ENCODE measurements around the gene WASF3.
A peak's percentile ranks its signal among the peaks of the same experiment; 100 is the strongest.

Gene WASF3

DNA sequence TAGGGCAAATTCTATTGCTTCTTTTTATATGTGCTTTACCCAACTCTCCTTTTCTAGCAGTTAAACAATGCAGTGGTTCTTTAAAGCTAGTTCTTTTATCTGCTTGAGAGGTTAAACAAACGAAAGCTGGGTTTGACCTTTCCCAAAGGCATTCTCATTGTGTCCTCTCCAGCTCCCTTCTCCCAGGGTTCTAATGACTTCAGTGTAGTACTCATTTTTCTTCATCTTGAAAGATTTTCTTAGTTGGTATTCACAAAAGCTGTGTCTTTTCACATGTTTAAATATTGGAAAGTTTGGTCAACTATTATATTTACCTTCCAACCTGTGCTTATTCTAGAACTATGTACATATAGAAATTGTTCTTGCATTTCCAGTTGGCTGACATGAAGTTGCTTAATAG lies 1.5 kb downstream of the WASF3 start:
- Mint-ChIP-seq H3K4me3 (peak overlapping the region; percentile 56), H3K27ac (no peak overlapping the region), H3K27me3 (peaks cover 47% of the 10 kb centered on the region), H3K9me3 (no peaks in the 10 kb centered on the region), H3K36me3 (no peaks in the 10 kb centered on the region), H3K4me1 (peaks cover 7% of the 10 kb centered on the region)
- CTCF ChIA-PET: interaction anchor here (0.6 kb wide), 1 partner anchor 1080 kb away, joined by 3 read pairs; no protein-coding TSS in a partner anchor
- no peak for DNase-seq

DNA sequence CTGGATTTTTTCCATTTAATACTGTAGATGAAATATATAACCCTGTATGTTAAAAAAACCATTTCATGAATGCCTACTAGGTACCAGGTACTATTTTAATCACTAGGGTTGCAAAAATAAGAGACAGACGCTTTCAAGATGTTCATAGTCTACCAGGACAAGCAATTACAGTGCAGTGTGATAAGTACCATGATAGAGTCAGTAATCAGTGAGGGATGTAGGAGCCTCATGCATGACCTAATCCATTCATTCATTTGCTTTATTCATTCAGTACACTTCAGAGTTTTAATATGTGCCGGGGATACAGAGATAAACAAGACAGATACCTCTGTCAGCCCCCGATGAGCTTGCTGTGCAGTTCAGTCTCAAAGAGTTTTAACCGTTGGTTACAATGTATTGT lies 3.0 kb downstream of the WASF3 start:
- CTCF ChIA-PET: no interaction called here

DNA sequence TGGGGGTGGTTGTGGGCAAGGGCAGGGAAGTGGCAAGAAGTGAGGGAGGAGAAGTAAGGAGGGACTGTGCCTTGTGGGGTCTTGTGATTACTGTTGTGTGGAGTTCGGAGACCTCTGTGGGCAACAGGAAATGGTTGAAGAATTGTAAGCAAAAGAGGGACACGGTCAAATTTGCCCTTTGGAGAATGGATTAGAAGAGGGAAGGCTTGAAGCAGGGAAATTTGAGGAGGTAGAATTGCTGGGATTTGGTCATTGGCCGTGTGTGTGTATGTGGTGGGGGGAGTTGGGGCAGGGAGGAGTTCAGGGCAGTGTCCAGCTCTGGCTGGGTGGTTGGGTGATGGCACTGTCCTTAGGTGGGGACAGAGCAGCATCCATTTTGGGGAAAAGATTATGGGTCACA lies 3.6 kb downstream of the WASF3 start:
- Mint-ChIP-seq H3K4me1 (peaks cover 7% of the 10 kb centered on the region), H3K36me3 (no peaks in the 10 kb centered on the region), H3K9me3 (no peaks in the 10 kb centered on the region), H3K27me3 (peaks cover 38% of the 10 kb centered on the region), H3K27ac (no peak overlapping the region), H3K4me3 (no peak overlapping the region)
- CTCF ChIA-PET: no interaction called here
- DNase-seq: no peak

More for the DNA sequence above, 3.0 kb downstream of the WASF3 start:
- Mint-ChIP-seq H3K27ac (no peak overlapping the region), H3K9me3 (no peaks in the 10 kb centered on the region), H3K36me3 (no peaks in the 10 kb centered on the region), H3K4me3 (no peak overlapping the region), H3K4me1 (peaks cover 7% of the 10 kb centered on the region), H3K27me3 (peaks cover 42% of the 10 kb centered on the region)
- no peak for DNase-seq

DNA sequence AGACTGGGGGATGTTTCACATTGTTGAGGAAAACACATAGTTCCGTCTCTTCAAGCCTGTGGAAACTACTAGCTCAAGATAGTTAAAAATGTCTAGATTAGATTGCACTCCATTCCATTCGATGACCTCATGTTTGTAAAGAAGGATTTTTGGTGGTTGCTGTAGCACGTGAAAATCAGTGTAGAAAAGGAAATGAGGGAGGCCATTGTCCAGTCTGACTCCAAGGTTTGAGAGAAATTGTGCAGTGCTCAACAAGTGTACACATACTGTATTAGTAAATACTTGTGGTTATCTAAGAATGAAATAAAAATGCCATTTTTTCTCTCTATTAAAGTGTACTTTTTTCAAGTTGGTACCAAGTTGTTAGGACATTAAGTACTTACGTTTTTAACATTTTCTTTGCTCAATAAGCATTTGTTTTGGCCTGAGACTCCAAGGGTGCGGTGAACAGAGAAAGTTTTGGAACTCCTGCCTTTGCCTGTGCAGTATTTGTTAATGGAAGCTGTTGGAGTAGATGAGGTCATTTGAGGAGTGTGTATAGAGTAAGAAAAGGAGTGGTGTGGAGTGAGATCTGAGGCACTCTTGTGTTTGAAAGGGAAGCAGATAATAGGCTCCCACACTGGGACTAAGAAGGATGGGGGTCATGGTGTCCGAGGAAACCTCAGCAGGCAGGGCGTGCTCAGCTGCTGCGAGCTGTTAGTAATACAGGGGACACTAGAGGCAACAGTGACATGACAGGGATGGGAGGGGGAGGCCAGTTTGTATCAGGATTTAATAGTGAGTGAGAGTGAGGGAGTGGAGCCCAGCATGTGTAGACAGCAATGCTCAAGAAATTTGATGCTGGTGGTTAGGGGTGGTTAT lies 4.4 kb downstream of the WASF3 start:
- Mint-ChIP-seq H3K4me1 (peaks cover 6% of the 10 kb centered on the region), H3K4me3 (no peak overlapping the region), H3K36me3 (no peaks in the 10 kb centered on the region), H3K27ac (no peak overlapping the region), H3K9me3 (no peaks in the 10 kb centered on the region), H3K27me3 (peaks cover 37% of the 10 kb centered on the region)
- CTCF ChIA-PET: no interaction called here
- no peak for DNase-seq

DNA sequence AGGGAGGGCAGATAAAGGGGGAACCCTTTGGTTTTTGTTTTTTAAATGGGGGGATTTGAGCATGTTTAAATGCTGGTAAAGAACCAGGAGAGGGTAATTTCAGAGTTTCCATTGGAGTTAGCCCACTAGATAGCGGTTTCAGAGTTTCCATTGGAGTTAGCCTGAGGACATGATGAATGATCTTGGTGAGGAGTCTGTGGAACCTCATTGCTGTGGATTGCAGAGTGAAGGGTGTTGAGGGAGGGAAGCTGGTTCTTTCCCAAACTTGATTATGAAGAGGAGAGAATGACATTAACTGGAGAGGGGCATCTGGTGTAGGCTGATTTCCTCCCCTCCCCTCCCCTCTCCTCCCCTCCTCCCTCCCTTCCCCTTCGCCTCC lies 5.0 kb downstream of the WASF3 start:
- DNase-seq: no peak
- peaks cover 31% of the 10 kb centered on the region for H3K27me3 Mint-ChIP-seq

DNA sequence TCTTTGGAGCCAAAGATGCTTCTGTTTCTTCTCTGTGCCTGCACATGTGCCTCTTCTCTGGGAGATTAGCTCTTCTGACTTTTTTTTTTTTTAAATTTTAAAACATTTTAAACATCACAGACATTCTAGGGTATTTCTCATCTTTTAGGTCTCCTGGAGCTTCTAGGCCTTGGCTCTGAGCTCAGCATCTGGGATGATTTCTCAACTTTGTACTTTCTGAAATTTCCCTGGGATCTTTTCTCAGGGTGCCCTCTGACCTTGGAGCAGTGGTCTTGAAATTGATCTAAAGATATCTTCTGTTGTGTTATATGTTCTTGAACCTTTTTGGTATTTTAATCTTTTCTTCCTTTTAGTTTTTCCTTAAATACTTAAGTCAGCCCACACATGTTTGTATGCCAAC lies 6.2 kb downstream of the WASF3 start:
- Mint-ChIP-seq H3K27ac (no peak overlapping the region), H3K4me3 (no peak overlapping the region), H3K36me3 (no peaks in the 10 kb centered on the region), H3K9me3 (no peaks in the 10 kb centered on the region), H3K27me3 (peaks cover 23% of the 10 kb centered on the region), H3K4me1 (no peaks in the 10 kb centered on the region)
- DNase-seq: no peak
- CTCF ChIA-PET: no interaction called here

More for the DNA sequence above, 5.0 kb downstream of the WASF3 start:
- Mint-ChIP-seq H3K27ac (no peak overlapping the region), H3K4me3 (no peak overlapping the region), H3K4me1 (peaks cover 4% of the 10 kb centered on the region), H3K9me3 (no peaks in the 10 kb centered on the region), H3K36me3 (no peaks in the 10 kb centered on the region)
- CTCF ChIA-PET: no interaction called here

DNA sequence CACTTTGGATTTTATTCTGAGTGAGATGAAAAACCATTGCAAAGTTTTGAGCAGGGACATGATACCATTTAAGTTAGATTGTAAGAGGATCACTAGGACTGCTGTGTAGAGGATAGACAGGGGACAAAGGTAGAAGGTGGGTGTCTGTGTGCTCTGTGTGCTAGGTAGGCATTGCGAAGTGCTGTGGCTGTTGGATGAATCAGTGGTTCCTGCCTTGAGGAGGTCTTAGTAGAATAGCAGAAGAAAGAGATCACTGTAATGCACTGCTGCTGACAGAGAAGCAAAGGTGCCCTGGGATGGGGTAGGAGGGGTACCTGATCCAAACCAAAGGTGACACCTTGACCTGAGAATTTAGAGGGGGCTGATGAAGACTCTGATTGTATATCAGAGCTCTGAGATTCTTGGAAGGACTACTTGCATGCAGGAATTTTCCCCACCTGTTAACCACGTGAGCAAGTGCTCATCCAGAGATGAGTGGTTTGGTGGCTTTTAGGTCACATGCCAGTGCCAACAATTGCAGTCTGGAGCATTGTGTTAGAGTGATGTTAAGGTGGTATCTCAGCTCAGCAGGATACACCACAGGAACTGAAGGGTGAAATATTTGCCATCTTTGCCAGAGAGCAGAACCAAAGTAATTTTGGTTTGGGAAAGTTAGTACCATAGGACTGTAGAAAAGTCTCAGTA lies 10.8 kb downstream of the WASF3 start:
- no peaks in the 10 kb centered on the region for H3K36me3 Mint-ChIP-seq
- CTCF ChIA-PET: no interaction called here
- no peak for DNase-seq
- no peak overlapping the region for H3K4me3 Mint-ChIP-seq
- no peaks in the 10 kb centered on the region for H3K4me1 Mint-ChIP-seq
- H3K27me3 Mint-ChIP-seq: peaks cover 4% of the 10 kb centered on the region
- no peaks in the 10 kb centered on the region for H3K9me3 Mint-ChIP-seq
- no peak overlapping the region for H3K27ac Mint-ChIP-seq

DNA sequence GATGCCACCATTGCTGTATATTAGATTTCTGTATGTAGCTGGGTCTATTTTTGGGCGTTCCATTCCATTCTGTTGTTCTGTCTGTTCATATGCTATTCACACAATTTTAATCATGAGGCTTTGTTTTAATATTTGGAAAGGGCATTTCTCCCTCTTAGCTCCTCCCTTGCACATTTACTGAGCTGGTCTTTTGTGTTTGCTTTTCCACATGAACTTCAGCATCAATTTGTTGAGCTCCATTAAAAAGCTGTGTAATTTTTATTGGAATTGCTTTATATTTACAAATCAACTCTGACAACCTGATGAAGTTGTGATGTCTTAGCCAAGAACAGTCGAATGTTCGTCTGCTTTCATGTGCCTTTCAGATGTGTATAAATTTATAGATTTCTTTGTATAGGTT lies 14.0 kb downstream of the WASF3 start:
- H3K36me3 Mint-ChIP-seq: no peaks in the 10 kb centered on the region
- peaks cover under 1% of the 10 kb centered on the region for H3K27me3 Mint-ChIP-seq
- H3K4me3 Mint-ChIP-seq: no peak overlapping the region
- H3K4me1 Mint-ChIP-seq: no peaks in the 10 kb centered on the region
- H3K9me3 Mint-ChIP-seq: no peaks in the 10 kb centered on the region
- no peak for DNase-seq
- CTCF ChIA-PET: no interaction called here
- H3K27ac Mint-ChIP-seq: no peak overlapping the region

DNA sequence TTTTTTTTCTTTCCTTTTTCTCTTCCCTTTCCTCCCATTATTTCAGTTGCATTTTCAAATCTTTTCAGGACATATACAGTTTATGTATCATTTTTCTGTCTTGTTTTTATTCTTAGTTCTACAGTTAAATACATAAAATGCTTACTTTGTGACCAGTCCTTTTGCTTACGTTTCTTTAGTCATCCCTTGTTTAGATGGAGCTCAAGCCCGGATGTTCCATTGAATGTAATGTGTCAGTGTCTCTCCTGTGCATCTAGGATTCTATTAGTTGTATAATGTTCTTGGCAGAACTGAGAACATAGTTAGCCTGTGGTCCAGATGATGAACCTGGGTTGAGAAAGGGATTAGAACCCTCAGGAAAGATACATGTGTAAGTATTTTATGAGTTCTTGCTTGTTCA lies 17.8 kb downstream of the WASF3 start:
- Mint-ChIP-seq H3K4me3 (no peak overlapping the region), H3K27me3 (no peaks in the 10 kb centered on the region), H3K4me1 (no peaks in the 10 kb centered on the region), H3K36me3 (no peaks in the 10 kb centered on the region), H3K27ac (no peak overlapping the region), H3K9me3 (no peaks in the 10 kb centered on the region)
- DNase-seq: no peak
- CTCF ChIA-PET: no interaction called here

DNA sequence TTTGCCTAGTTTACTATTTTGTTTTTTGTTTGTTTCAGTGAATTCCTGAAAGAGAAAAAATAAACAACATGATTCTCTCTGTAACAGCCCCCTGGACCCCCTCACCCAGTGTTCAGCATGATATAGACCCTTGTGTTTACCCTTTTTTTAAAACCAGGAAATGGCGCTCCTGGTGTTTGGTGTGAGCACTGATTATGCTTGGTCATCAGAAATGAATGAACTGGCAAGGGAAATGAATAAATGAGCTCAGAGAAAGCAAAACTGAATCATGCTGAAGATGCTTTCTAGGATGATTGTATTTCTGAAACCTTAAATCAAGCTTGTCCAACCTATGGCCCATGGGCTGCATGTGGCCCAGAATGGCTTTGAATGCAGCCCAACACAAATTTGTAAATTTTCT lies 22.1 kb downstream of the WASF3 start:
- no peaks in the 10 kb centered on the region for H3K36me3 Mint-ChIP-seq
- CTCF ChIA-PET: no interaction called here
- H3K9me3 Mint-ChIP-seq: no peaks in the 10 kb centered on the region
- H3K4me1 Mint-ChIP-seq: no peaks in the 10 kb centered on the region
- no peak for DNase-seq
- H3K27ac Mint-ChIP-seq: no peak overlapping the region
- H3K4me3 Mint-ChIP-seq: no peak overlapping the region
- H3K27me3 Mint-ChIP-seq: no peaks in the 10 kb centered on the region

DNA sequence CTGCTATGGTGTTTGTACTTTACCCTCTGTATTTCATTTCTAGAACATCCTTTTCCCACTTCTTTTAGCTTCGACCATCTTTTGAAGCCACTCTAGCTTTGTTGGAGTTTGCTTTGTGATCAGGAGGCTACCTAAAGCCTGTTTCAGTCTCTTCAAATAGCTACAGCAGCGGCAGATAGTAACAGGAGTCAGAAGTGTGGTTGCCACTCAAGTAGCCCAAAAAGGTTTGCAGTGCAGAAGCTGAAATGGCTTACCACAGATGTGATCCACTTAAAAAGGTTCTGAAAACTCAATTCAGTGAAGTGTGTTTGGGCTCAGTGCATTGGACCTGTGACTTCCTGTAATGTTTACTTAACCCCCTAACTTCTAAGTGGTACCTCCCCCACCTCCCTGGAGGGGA lies 26.2 kb downstream of the WASF3 start:
- Mint-ChIP-seq H3K4me3 (no peak overlapping the region), H3K27ac (no peak overlapping the region), H3K4me1 (no peaks in the 10 kb centered on the region), H3K27me3 (peaks cover 4% of the 10 kb centered on the region), H3K9me3 (no peaks in the 10 kb centered on the region), H3K36me3 (no peaks in the 10 kb centered on the region)
- no peak for DNase-seq
- CTCF ChIA-PET: no interaction called here

DNA sequence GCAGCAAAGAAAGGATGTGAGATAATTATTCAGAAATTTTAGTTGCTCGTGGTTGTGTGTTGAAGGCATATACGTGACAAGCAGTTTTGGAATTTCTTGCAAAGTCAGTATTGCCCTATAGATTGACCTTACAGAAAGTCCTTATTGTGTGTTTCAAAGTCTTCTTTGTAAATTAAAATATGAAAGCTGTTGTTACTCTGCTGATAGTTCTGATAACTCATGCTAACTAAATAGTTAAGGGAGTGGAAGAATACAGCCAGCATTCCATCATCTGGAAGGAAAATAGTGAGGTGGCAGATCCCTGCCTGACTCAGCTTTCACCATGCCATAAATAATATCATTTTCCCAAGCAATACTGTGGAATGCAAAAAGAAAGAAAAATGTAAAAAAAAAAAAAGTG lies 27.2 kb downstream of the WASF3 start:
- H3K4me1 Mint-ChIP-seq: no peaks in the 10 kb centered on the region
- no peaks in the 10 kb centered on the region for H3K36me3 Mint-ChIP-seq
- H3K9me3 Mint-ChIP-seq: no peaks in the 10 kb centered on the region
- H3K27me3 Mint-ChIP-seq: peaks cover 9% of the 10 kb centered on the region
- no peak overlapping the region for H3K4me3 Mint-ChIP-seq
- no peak overlapping the region for H3K27ac Mint-ChIP-seq
- CTCF ChIA-PET: no interaction called here
- no peak for DNase-seq

DNA sequence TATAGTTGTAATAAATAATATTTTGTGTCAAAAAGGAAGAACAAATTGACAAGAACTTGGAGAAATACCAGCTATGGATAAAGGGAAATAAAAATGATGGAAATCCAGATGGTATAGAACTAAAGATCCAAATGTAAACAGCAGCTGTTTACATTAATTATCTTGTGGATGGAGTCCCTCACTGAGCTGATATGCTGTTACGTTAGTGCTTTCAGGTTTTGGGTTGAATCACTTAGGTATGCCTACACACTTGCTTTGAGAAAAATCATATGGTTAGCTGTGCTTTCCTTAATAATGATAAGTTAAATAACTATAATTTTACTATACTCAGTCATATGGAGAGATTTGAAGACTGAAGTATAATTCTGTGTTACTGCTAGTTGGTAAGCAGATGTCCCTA lies 27.7 kb downstream of the WASF3 start:
- Mint-ChIP-seq H3K27me3 (peaks cover 9% of the 10 kb centered on the region), H3K4me1 (no peaks in the 10 kb centered on the region), H3K9me3 (no peaks in the 10 kb centered on the region), H3K36me3 (no peaks in the 10 kb centered on the region), H3K4me3 (no peak overlapping the region), H3K27ac (no peak overlapping the region)
- CTCF ChIA-PET: no interaction called here
- DNase-seq: no peak

DNA sequence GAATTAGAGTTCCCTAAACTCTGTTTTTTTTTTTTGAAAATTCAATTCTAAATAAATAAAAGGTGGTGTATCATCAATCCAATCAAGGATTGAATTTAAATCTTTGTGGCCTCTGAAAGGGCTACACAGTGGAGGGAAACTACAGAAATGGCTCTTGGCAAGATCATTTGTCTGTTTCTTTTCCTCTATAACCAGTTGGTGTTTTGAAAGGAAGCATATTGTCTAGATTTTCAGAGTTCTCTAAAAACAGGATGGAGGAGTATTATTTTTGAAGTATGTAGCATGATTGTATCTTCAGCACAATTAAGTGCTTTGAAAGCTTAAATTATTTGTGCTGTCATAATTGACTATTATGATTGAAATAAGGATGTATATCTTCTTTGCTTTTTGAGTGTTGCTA lies 29.8 kb downstream of the WASF3 start:
- no peaks in the 10 kb centered on the region for H3K4me1 Mint-ChIP-seq
- H3K4me3 Mint-ChIP-seq: no peak overlapping the region
- CTCF ChIA-PET: no interaction called here
- H3K27me3 Mint-ChIP-seq: peaks cover 9% of the 10 kb centered on the region
- H3K36me3 Mint-ChIP-seq: no peaks in the 10 kb centered on the region
- no peaks in the 10 kb centered on the region for H3K9me3 Mint-ChIP-seq
- no peak for DNase-seq
- no peak overlapping the region for H3K27ac Mint-ChIP-seq

DNA sequence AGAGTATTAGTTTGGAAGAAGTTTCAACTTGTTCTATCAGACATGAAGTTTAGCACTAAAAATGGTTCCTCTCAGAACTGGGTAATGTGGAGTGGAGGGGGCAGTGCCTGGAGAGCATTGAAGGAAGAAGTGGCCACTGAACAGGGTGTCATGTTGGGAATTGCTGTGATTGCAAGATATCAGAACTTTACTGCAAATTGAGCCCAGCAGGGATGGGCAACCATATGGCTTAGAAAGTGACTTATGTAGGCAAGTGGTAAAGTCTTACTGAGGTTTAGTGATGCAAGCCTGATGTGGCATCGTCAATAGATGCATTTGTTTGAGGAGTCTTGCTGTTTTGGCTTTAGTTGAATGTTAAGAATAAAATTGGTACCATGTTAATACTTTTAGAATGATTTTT lies 31.7 kb downstream of the WASF3 start:
- peaks cover 13% of the 10 kb centered on the region for H3K27me3 Mint-ChIP-seq
- no peaks in the 10 kb centered on the region for H3K36me3 Mint-ChIP-seq
- no peaks in the 10 kb centered on the region for H3K9me3 Mint-ChIP-seq
- no peaks in the 10 kb centered on the region for H3K4me1 Mint-ChIP-seq
- CTCF ChIA-PET: no interaction called here
- DNase-seq: no peak
- no peak overlapping the region for H3K27ac Mint-ChIP-seq
- no peak overlapping the region for H3K4me3 Mint-ChIP-seq
